PC-3 (cell line): ENCODE measurements around the gene PRICKLE3.

Experiments used
- EZH2 ChIP-seq: fragments of 300-600 bp; sonication (generic); IDR thresholded peaks from one replicate; pipeline ENCODE4 v1.6.1; 2017; ENCODE audit warnings: antibody characterized with exemption, mild to moderate bottlenecking, low read length; ENCODE audit not compliant: unreplicated experiment
- EZH2phosphoT487 ChIP-seq: fragments of 300-600 bp; sonication (generic); IDR thresholded peaks from 2 replicates; pipeline ENCODE4 v1.6.1; 2018; ENCODE audit warnings: mild to moderate bottlenecking, antibody characterized with exemption, low read length, borderline replicate concordance
- TF ChIP-seq, protein P1 (sequence below): fragments of 300-600 bp; sonication (generic); conservative IDR thresholded peaks from 2 replicates; pipeline ENCODE4 v1.5.1; 2017; ENCODE audit warnings: antibody characterized with exemption, low read depth, mild to moderate bottlenecking, low read length

GRCh38 chrX:49204709-49205108 lies 18.5 kb upstream of the PRICKLE3 start:
- TF ChIP-seq, protein P1, sequence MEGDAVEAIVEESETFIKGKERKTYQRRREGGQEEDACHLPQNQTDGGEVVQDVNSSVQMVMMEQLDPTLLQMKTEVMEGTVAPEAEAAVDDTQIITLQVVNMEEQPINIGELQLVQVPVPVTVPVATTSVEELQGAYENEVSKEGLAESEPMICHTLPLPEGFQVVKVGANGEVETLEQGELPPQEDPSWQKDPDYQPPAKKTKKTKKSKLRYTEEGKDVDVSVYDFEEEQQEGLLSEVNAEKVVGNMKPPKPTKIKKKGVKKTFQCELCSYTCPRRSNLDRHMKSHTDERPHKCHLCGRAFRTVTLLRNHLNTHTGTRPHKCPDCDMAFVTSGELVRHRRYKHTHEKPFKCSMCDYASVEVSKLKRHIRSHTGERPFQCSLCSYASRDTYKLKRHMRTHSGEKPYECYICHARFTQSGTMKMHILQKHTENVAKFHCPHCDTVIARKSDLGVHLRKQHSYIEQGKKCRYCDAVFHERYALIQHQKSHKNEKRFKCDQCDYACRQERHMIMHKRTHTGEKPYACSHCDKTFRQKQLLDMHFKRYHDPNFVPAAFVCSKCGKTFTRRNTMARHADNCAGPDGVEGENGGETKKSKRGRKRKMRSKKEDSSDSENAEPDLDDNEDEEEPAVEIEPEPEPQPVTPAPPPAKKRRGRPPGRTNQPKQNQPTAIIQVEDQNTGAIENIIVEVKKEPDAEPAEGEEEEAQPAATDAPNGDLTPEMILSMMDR = no peak
- TF ChIP-seq EZH2phosphoT487 = no peak
- TF ChIP-seq EZH2 = no peak
